Measurements from ENCODE around the gene STRBP. TPM values are rescaled to one million over a fixed set of nuclear protein-coding genes. Genes with fewer than 3 reads are reported as not detected.

The STRBP gene
- total RNA-seq, result 10 to 100 TPM; 16.5 to 19.5 TPM
- 10 to 100 TPM; 33.4 to 40.4 (median 38.5) TPM for polyA plus RNA-seq (ENCODE audit: insufficient read length in 6 of 6)
- long read RNA-seq, donor 1, partial matches to known transcripts, result 0 of 1 reads
- long read RNA-seq, donor 1, other reads (novel, unspliced or antisense), result 0 of 1 reads
- long read RNA-seq, donor 2, partial matches to known transcripts, result 5 of 5 reads
- long read RNA-seq, donor 2, other reads (novel, unspliced or antisense), result 0 of 5 reads
- long read RNA-seq, donor 3, result 0 reads
- long read RNA-seq, donor 4, partial matches to known transcripts, result 1 of 1 reads
- long read RNA-seq, donor 4, other reads (novel, unspliced or antisense), result 0 of 1 reads
- long read RNA-seq, donor 5, result 0 reads
- long read RNA-seq, donor 6, partial matches to known transcripts, result 0 of 5 reads
- long read RNA-seq, donor 6, other reads (novel, unspliced or antisense), result 5 of 5 reads
- long read RNA-seq, donor 7, result 0 reads
- long read RNA-seq, donor 8, result 0 reads
- long read RNA-seq, donor 9, result 0 reads
- long read RNA-seq, donor 10, result 0 reads
- long read RNA-seq, donor 11, partial matches to known transcripts, result 20 of 20 reads
- long read RNA-seq, donor 11, other reads (novel, unspliced or antisense), result 0 of 20 reads
- long read RNA-seq, donor 12, result 0 reads

GRCh38 chr9:123268465-123269259 is at the start of gene STRBP:
Gene STRBP (minus strand): TSS chr9:123268586. CDS start chr9:123184134, 84,452 bp downstream.
- H3K4me3 ChIP-seq, result peak within 1 kb of the TSS; percentile 67 to 85
- peak; percentile 98 for ATAC-seq
- TF ChIP-seq CTCF (IDR thresholded peaks at IDR 0.05), result no peak
- H3K27me3 ChIP-seq, result no peaks in the 10 kb centered on the region
- no peaks in the 10 kb centered on the region for H3K9me3 ChIP-seq
- peak within 1 kb of the TSS; percentile 63 to 69 for H3K27ac ChIP-seq
- intact Hi-C loops (cut with DNase I), result no loop called here
- H3K4me1 ChIP-seq, result peaks cover 0 to 16% of the 10 kb centered on the region in 2 donors
- no peaks in the 10 kb centered on the region for H3K36me3 ChIP-seq
- peak; percentile 81 to 98 (median 92) for DNase-seq

GRCh38 chr9:123316053-123316718 is 47.8 kb upstream of the STRBP start:
- Histone ChIP-seq H3K4me3 (no peak overlapping the region), H3K27me3 (no peaks in the 10 kb centered on the region), H3K36me3 (no peaks in the 10 kb centered on the region), H3K4me1 (peaks cover 7 to 18% of the 10 kb centered on the region in 2 donors), H3K27ac (no peak overlapping the region), H3K9me3 (no peaks in the 10 kb centered on the region)
- intact Hi-C loops (cut with DNase I), result no loop called here
- no peak for TF ChIP-seq CTCF (IDR thresholded peaks at IDR 0.05)
- no peak for DNase-seq
- no peak for ATAC-seq

DNA sequence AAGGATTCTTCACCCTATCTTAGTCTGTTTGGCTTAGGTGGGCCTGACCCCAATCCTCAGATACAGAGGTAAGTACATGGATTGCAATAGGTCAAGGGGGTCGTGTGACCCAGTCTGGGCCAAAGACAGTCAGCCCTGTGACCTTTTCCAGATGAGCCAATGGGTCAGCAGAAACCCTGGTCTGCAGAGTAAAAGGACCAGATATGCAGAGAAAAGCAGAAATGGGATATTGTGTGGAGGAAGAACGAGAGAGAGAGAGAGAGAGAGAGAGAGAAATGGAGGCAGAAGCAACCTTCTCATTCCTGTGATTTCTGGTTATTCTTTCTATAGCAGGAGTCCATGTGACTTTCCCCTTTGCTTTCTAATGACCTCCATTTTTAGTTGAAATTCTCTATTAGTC is 47.2 kb upstream of the STRBP start:
- no peaks in the 10 kb centered on the region for H3K36me3 ChIP-seq
- no peak for DNase-seq
- H3K9me3 ChIP-seq, result no peaks in the 10 kb centered on the region
- H3K4me3 ChIP-seq, result no peak overlapping the region
- H3K27ac ChIP-seq, result no peak overlapping the region
- intact Hi-C loops (cut with DNase I), result no loop called here
- no peak for ATAC-seq
- H3K27me3 ChIP-seq, result no peaks in the 10 kb centered on the region
- TF ChIP-seq CTCF (IDR thresholded peaks at IDR 0.05), result no peak
- peaks cover 7 to 18% of the 10 kb centered on the region in 2 donors for H3K4me1 ChIP-seq

- Histone ChIP-seq H3K27me3 (no peaks in the 10 kb centered on the region), H3K4me1 (peaks cover 7 to 9% of the 10 kb centered on the region in 2 donors), H3K4me3 (no peak overlapping the region), H3K36me3 (no peaks in the 10 kb centered on the region), H3K9me3 (no peaks in the 10 kb centered on the region), H3K27ac (no peak overlapping the region)
- no peak for TF ChIP-seq CTCF (IDR thresholded peaks at IDR 0.05)
- no peak for DNase-seq
- intact Hi-C loops (cut with DNase I), result no loop called here
- ATAC-seq, result no peak
Observed at GRCh38 chr9:123314617-123315016, 46.2 kb upstream of the STRBP start.
